ENCODE data around the gene TMEM30B. TPM values are rescaled to one million over a fixed set of nuclear protein-coding genes. Genes with fewer than 3 reads are reported as not detected.

TMEM30B gene
- total RNA-seq, 1 donor from 2014 or later = 1.2 TPM

DNA sequence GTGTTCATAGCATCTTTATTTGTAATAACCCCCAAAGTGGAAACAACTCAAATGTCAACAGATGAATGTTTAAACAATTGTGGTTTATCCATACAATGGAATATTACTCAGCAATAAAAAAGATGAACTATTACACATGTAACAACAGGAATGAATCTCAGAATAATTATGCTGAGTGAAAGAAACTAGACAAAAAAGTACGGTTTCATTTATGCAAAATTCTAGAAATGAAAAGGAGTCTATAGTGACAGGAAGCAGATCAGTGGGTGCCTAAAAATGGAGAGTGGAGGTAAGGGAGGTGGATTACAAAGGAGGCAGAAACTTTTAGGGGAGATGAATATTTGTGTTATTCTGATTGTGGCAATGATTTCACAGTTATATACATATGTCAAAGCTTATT lies 45.0 kb upstream of the TMEM30B start:
- no peak overlapping the region for H3K4me3 Mint-ChIP-seq (ENCODE audit: unreplicated experiment)
- DNase-seq (ENCODE audit: extremely low spot score, unreplicated experiment) = no peak
- H3K4me1 Mint-ChIP-seq (ENCODE audit: unreplicated experiment) = peaks cover 13% of the 10 kb centered on the region
- no peak overlapping the region for H3K27ac Mint-ChIP-seq (ENCODE audit: unreplicated experiment)
- TF ChIP-seq, protein P1, sequence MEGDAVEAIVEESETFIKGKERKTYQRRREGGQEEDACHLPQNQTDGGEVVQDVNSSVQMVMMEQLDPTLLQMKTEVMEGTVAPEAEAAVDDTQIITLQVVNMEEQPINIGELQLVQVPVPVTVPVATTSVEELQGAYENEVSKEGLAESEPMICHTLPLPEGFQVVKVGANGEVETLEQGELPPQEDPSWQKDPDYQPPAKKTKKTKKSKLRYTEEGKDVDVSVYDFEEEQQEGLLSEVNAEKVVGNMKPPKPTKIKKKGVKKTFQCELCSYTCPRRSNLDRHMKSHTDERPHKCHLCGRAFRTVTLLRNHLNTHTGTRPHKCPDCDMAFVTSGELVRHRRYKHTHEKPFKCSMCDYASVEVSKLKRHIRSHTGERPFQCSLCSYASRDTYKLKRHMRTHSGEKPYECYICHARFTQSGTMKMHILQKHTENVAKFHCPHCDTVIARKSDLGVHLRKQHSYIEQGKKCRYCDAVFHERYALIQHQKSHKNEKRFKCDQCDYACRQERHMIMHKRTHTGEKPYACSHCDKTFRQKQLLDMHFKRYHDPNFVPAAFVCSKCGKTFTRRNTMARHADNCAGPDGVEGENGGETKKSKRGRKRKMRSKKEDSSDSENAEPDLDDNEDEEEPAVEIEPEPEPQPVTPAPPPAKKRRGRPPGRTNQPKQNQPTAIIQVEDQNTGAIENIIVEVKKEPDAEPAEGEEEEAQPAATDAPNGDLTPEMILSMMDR (IDR thresholded peaks at IDR 0.05) = no peak
- peaks cover 11% of the 10 kb centered on the region for H3K27me3 Mint-ChIP-seq (ENCODE audit: unreplicated experiment)
- H3K9me3 Mint-ChIP-seq (ENCODE audit: unreplicated experiment) = peaks cover 4% of the 10 kb centered on the region
- no peaks in the 10 kb centered on the region for H3K36me3 Mint-ChIP-seq (ENCODE audit: unreplicated experiment)

DNA sequence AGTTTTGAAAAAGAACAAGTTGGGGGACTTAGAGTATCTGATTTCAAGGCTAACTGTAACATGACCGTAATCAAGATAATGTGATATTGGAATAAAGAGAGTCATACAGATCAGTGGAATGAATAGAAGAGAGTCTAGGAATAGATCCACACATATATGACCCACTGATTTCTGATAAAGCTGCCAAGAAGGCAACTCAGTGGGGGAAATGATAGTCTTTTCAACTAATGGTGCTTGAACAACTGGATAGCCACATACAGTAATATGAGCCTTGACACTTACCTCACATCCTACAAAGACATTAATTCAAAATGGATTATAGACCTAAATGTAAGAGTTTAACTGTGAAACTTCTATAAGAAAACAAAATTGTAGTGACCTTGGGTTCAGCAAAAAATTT lies 44.0 kb upstream of the TMEM30B start:
- Mint-ChIP-seq H3K36me3 (ENCODE audit: unreplicated experiment) (no peaks in the 10 kb centered on the region), H3K4me3 (ENCODE audit: unreplicated experiment) (no peak overlapping the region), H3K27ac (ENCODE audit: unreplicated experiment) (no peak overlapping the region), H3K4me1 (ENCODE audit: unreplicated experiment) (peaks cover 16% of the 10 kb centered on the region), H3K27me3 (ENCODE audit: unreplicated experiment) (peaks cover 11% of the 10 kb centered on the region), H3K9me3 (ENCODE audit: unreplicated experiment) (peaks cover 4% of the 10 kb centered on the region)
- DNase-seq (ENCODE audit: extremely low spot score, unreplicated experiment) = no peak
- TF ChIP-seq, protein P1 (IDR thresholded peaks at IDR 0.05) = no peak

DNA sequence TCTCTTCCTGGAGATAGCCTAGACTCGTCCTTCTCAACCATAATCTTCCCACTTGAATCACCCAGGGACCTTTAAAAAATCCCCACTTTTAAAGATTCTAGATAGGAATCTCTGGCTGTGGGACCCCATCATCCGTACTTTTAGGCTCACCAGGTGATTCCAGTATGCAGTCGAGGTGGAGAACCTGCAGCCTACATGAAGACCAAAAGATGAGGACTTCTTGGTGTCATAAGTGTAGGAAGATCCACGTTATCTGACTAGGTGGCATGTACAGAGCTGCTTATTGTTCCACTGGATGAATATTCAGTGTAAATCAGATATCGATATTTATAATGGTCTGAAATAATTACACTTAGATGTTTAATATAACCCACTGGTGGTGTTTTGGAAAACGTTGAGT lies 42.8 kb upstream of the TMEM30B start:
- H3K9me3 Mint-ChIP-seq (ENCODE audit: unreplicated experiment) = peaks cover 4% of the 10 kb centered on the region
- peaks cover 11% of the 10 kb centered on the region for H3K27me3 Mint-ChIP-seq (ENCODE audit: unreplicated experiment)
- TF ChIP-seq, protein P1 (IDR thresholded peaks at IDR 0.05) = no peak
- H3K4me3 Mint-ChIP-seq (ENCODE audit: unreplicated experiment) = no peak overlapping the region
- DNase-seq (ENCODE audit: extremely low spot score, unreplicated experiment) = no peak
- peaks cover 16% of the 10 kb centered on the region for H3K4me1 Mint-ChIP-seq (ENCODE audit: unreplicated experiment)
- H3K27ac Mint-ChIP-seq (ENCODE audit: unreplicated experiment) = no peak overlapping the region
- H3K36me3 Mint-ChIP-seq (ENCODE audit: unreplicated experiment) = no peaks in the 10 kb centered on the region

DNA sequence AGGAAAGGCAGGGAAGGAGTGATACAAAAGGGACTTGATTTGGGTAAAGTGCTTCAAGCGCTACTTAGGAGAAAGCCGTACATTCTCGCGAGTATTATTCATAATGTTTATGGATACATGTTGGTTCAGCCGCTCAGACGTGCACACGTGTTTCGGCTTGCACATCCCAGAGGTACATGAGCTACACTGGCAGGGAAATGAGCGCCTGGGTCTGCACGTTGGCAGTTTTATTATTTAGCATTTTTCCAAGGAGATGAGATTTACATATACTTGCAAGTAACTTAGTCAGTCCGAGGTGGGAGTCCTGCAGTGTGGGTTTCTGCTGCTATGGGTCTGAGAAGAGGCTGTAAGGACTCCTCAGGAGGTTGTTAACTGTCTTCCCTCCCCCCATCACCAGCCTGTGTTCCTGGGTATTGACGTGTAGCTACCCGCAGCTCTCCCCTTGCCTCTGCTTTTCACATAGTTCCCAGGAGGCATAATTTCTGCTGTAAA lies 41.7 kb upstream of the TMEM30B start:
- H3K36me3 Mint-ChIP-seq (ENCODE audit: unreplicated experiment) = no peaks in the 10 kb centered on the region
- peak overlapping the region; percentile 81 for H3K4me3 Mint-ChIP-seq (ENCODE audit: unreplicated experiment)
- peaks cover 11% of the 10 kb centered on the region for H3K27me3 Mint-ChIP-seq (ENCODE audit: unreplicated experiment)
- no peak overlapping the region for H3K27ac Mint-ChIP-seq (ENCODE audit: unreplicated experiment)
- peaks cover 16% of the 10 kb centered on the region for H3K4me1 Mint-ChIP-seq (ENCODE audit: unreplicated experiment)
- TF ChIP-seq, protein P1 (IDR thresholded peaks at IDR 0.05) = no peak
- H3K9me3 Mint-ChIP-seq (ENCODE audit: unreplicated experiment) = peaks cover 4% of the 10 kb centered on the region
- no peak for DNase-seq (ENCODE audit: extremely low spot score, unreplicated experiment)

DNA sequence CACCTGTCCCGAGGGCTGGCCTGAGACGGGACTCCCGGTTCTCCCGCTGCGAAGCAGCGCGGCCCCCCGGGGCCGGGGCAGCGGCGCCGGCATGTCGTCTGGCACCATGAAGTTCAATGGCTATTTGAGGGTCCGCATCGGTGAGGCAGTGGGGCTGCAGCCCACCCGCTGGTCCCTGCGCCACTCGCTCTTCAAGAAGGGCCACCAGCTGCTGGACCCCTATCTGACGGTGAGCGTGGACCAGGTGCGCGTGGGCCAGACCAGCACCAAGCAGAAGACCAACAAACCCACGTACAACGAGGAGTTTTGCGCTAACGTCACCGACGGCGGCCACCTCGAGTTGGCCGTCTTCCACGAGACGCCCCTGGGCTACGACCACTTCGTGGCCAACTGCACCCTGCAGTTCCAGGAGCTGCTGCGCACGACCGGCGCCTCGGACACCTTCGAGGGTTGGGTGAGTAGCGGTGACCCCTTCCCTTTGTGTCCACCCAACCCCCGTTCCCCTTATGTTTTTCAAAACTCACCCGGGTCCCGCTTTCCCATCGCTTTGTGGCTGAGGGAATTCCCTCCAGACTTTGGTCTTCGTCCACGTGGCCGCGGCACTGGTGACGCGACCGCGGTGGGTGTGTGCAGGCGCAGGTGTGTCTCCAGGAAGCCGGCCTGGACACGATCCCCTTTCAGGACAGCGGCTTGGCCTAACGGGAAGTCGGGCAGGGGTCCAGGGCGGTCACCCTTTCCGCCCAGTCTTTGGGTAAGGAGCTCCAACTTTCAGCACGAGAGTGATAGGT lies 41.1 kb upstream of the TMEM30B start:
- TF ChIP-seq, protein P1 (IDR thresholded peaks at IDR 0.05) = no peak
- DNase-seq (ENCODE audit: extremely low spot score, unreplicated experiment) = no peak
- peak overlapping the region; percentile 81 for H3K4me3 Mint-ChIP-seq (ENCODE audit: unreplicated experiment)
- H3K27me3 Mint-ChIP-seq (ENCODE audit: unreplicated experiment) = peaks cover 11% of the 10 kb centered on the region
- H3K9me3 Mint-ChIP-seq (ENCODE audit: unreplicated experiment) = peaks cover 4% of the 10 kb centered on the region
- peaks cover 16% of the 10 kb centered on the region for H3K4me1 Mint-ChIP-seq (ENCODE audit: unreplicated experiment)
- H3K27ac Mint-ChIP-seq (ENCODE audit: unreplicated experiment) = no peak overlapping the region
- no peaks in the 10 kb centered on the region for H3K36me3 Mint-ChIP-seq (ENCODE audit: unreplicated experiment)
